ENCODE data around the gene TOX2.

DNA sequence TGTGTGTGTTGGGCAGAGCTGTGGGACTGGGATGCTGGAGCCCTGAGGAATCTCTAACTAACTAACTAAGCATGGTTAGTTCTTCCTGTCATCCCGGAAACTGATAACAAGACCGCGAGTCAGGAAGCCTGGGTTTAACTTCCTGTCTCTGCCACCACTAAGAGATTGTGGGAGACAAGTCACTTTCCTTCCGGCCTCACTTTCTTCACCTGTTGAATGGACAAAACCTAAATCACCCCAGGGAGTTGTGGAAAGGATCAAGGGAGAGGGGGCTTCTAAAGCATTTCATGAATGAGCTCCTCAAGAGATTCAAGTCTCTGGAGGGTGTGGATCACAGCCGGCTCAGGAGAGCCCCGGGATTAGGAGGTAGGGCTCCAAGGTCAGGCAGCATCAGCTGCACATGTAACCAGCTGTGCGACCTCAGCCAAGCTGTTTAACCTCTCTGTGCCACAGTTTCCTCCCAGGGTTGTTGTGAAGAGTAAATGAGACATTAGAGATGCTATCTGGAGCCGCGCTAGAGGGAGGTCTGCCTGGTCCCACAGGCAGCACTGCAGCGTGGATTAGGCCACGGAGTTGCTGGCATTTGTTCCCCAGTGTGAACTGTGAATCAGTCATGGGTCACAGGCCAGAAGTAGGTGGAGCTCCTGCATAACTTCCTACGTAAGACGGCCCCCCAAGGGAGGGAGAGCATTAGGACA is 105.1 kb downstream of the TOX2 start:
- TF ChIP-seq, protein P1, sequence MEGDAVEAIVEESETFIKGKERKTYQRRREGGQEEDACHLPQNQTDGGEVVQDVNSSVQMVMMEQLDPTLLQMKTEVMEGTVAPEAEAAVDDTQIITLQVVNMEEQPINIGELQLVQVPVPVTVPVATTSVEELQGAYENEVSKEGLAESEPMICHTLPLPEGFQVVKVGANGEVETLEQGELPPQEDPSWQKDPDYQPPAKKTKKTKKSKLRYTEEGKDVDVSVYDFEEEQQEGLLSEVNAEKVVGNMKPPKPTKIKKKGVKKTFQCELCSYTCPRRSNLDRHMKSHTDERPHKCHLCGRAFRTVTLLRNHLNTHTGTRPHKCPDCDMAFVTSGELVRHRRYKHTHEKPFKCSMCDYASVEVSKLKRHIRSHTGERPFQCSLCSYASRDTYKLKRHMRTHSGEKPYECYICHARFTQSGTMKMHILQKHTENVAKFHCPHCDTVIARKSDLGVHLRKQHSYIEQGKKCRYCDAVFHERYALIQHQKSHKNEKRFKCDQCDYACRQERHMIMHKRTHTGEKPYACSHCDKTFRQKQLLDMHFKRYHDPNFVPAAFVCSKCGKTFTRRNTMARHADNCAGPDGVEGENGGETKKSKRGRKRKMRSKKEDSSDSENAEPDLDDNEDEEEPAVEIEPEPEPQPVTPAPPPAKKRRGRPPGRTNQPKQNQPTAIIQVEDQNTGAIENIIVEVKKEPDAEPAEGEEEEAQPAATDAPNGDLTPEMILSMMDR (conservative IDR thresholded peaks at IDR 0.05; ENCODE audit: low read depth, low read length), result no peak
- TF ChIP-seq EZH2 (IDR thresholded peaks at IDR 0.05; ENCODE audit: low read length, unreplicated experiment), result no peak

Measured in PC-3 (cell line).